Central memory CD8-positive, alpha-beta T cell (primary cell): ENCODE results near the gene USP6NL.
"Not testable (repeated sequence)": the region's sequence is repeated elsewhere in the genome, so short reads cannot be mapped to it uniquely, and the experiment has no call there.

Source experiments
- ATAC-seq: fragments of 150-1000 bp; cut with Tn5 transposase; replicated peaks from 2 replicates; pipeline ENCODE4 v1.10.0; 2022; ENCODE audit warnings: mild to moderate bottlenecking, moderate FRiP score, moderate number of reproducible peaks; ENCODE audit not compliant: poor library complexity, severe bottlenecking; ENCODE audit errors: extremely low read depth
- DNase-seq, 2 donors: peaks; one replicate each; pipeline ENCODE4 v3.0.0; 2021; ENCODE audit warnings: low spot score in 2 of 2
- H3K27ac Mint-ChIP-seq: one replicate; pipeline ENCODE4 v1.8.0; 2022; ENCODE audit warnings: low read depth, mild to moderate bottlenecking, moderate library complexity, mixed read lengths
- H3K27me3 Mint-ChIP-seq: one replicate; pipeline ENCODE4 v1.8.0; 2022; ENCODE audit warnings: mixed read lengths
- H3K36me3 Mint-ChIP-seq: one replicate; pipeline ENCODE4 v1.8.0; 2022; ENCODE audit warnings: mild to moderate bottlenecking, moderate library complexity, mixed read lengths; ENCODE audit not compliant: insufficient read depth
- H3K4me1 Mint-ChIP-seq: one replicate; pipeline ENCODE4 v1.8.0; 2022; ENCODE audit warnings: mixed read lengths
- H3K4me3 Mint-ChIP-seq: one replicate; pipeline ENCODE4 v1.8.0; 2022; ENCODE audit warnings: mild to moderate bottlenecking, moderate library complexity, mixed read lengths
- H3K9me3 Mint-ChIP-seq: one replicate; pipeline ENCODE4 v1.8.0; 2022; ENCODE audit warnings: mixed read lengths

USP6NL gene

DNA sequence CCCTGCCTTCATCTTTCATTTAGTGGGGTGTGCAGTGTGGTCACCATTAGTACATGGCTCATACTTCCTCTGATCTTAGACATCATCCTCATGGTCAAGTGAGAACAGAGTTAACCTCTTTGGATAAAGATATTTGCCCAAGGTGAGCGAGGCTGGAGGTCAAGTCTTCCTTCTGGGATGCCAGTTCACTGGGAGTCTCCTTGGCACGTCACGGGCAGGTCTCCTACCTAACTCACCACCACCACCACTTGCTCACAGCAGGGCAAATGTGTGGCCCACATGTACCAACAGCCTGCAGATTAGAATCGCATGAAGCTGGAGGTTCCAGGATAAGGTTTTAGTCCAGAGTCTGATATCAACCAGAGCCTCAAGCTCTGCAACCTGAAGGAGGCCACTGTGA, 164.6 kb downstream of the USP6NL start:
- no peak overlapping the region for H3K27ac Mint-ChIP-seq

DNA sequence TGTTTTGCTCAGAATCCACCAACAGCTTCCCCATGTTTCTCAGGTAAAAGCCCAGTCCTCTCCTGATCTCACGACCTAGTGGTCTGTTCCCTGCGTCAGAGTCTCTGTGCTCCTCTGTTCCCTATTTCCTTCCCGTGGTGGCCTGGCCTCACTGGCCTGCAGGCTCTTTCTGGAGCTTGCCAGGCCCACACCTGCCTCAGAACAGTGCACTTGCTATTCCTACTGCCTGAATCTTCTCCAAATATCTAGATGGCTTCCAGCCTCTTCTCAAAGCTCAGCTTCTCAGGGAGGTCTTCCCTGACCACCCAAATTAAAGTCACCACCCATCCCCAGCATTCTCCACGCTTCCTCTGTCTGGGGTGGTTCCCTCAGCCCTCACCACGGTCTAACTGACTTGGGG, 165.3 kb downstream of the USP6NL start:
- Mint-ChIP-seq H3K9me3 (no peaks in the 10 kb centered on the region), H3K4me3 (no peak overlapping the region), H3K27me3 (peaks cover 33% of the 10 kb centered on the region), H3K36me3 (no peaks in the 10 kb centered on the region), H3K4me1 (peaks cover 5% of the 10 kb centered on the region), H3K27ac (no peak overlapping the region)
- ATAC-seq (no peak), DNase-seq (no peak)

More for the DNA sequence above, 164.6 kb downstream of the USP6NL start:
- ATAC-seq = no peak
- DNase-seq = no peak
- Mint-ChIP-seq H3K4me3 (no peak overlapping the region), H3K36me3 (no peaks in the 10 kb centered on the region), H3K27me3 (peaks cover 39% of the 10 kb centered on the region), H3K9me3 (no peaks in the 10 kb centered on the region), H3K4me1 (peaks cover 5% of the 10 kb centered on the region)

DNA sequence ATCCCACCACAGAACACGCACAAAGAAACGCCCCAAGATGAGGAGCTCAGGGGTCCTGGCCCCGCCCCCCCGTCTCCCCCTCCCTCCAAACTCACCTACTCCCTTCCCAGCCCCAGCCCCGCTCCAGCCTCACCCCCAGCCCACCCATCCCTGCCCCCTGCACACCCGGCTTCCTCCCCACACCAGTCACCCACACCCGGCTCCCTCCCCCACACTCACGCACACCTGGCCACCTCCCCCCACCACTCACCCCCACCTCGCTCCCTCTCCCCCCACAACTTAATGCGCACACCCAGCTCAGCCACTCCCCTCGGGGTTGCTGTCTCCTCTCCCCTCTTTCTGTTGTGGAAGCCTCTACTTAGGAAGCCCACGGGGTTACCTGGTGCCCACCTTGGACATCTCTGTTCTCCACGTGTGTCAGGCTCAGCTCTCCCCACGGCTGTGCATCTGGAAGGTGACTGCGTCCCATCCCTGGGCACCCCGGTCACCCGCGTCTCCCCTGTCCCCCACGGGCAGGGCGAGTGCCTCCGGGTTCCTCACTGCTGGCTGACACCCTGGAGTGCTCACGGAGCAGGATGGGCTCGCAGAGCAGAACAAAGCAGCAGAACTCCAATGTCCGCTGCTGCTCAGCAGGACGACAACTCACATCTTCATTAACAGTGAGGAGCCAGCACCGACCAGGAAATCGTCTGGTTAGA, 166.8 kb downstream of the USP6NL start:
- Mint-ChIP-seq H3K27me3 (peaks cover 24% of the 10 kb centered on the region), H3K4me1 (peaks cover 15% of the 10 kb centered on the region), H3K9me3 (no peaks in the 10 kb centered on the region), H3K36me3 (no peaks in the 10 kb centered on the region), H3K4me3 (no peak overlapping the region), H3K27ac (no peak overlapping the region)
- ATAC-seq (no peak), DNase-seq (no peak)

DNA sequence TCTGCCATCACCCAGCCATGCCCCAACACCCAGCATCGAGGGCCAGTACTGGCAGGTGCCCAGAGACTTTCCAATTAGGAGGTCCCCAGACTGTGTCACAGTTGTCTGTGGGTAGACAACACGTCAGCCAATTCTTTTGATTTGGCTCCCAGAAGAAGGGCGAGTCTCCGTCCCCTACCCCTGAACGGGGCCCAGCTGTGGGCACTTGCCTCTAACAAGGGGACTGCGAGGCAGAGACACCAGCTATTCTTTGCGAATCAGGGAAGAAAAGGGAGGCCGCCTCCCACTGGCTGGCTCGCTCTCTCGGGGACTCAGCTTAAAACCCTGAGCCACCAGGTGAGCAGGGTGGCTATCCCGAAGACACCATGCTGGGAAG, 167.3 kb downstream of the USP6NL start:
- DNase-seq (no peak), ATAC-seq (no peak)
- Mint-ChIP-seq H3K9me3 (no peaks in the 10 kb centered on the region), H3K4me3 (no peak overlapping the region), H3K36me3 (no peaks in the 10 kb centered on the region), H3K27ac (no peak overlapping the region), H3K4me1 (peaks cover 18% of the 10 kb centered on the region), H3K27me3 (peaks cover 27% of the 10 kb centered on the region)

DNA sequence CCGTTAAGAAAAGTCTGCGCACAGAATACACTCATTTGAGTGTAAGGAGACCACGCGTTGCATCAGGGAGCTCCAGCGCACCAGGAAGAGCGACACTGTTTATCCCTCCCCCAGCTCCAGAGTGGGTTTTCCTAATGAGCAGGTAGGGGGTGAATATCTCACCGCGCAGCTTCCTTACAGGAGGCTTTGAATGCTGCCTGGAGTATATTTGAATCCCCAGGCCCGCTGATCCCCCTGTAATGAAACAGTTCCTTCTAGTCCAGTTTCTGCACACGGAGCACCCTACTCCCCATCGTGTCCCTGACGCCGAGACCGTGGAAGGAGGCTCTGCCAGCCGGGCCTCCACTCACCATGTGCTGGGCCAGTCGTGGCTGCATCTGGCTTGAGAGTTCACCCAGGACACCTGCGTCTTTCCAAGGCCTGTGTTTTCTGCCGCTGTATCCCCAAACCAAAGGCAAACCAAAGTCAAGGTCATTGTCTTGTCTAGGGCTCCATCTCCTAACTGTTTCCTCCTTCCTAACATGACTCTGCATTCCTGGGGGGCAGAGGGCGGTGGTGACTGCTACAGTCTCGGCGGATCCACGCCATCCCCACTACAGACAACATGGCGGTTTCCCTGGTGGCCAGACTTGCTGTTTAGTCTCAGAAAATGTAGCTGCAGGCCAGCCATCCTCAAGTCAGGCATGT, 167.8 kb downstream of the USP6NL start:
- Mint-ChIP-seq H3K9me3 (no peaks in the 10 kb centered on the region), H3K4me1 (peaks cover 19% of the 10 kb centered on the region), H3K27me3 (peaks cover 26% of the 10 kb centered on the region), H3K27ac (no peak overlapping the region), H3K36me3 (no peaks in the 10 kb centered on the region), H3K4me3 (no peak overlapping the region)
- ATAC-seq = no peak
- no peak for DNase-seq

DNA sequence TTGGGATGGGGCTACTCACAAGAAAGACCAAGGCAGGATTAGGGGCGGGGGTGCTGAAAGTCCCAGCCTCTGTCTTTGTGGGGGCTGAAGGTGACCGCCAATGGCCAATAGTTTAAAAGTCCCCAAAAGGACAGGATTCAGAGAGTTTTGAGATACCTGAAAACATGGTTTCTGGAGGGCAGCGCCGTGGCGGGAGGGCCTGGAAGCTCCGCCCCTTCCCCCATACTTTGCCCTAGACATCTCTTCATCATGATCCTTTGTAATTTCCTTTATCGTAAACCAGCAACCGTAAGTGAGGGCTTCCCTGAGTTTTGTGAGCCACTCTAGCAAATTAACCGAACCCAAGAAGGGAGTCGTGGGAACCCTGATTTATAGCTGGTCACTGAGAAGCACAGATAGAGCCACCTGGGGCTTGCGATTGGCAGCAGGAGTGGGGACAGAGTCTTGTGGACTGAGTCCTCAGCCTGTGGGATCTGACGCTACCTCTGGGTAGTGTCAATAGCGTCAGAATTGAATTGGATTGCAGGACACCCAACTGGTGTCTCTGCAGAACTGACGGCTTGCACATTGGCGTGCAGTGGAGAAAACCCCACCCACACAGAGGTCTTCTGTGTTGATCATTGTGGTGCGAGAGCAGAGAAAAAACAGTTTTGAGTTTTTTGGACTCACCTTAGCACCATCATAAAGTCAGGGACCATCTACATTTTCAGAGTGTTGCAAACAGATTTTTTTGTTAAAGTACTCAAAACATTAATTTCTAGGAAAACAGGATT, 169.3 kb downstream of the USP6NL start:
- ATAC-seq (no peak), DNase-seq (no peak)
- Mint-ChIP-seq H3K27me3 (peaks cover 22% of the 10 kb centered on the region), H3K36me3 (no peaks in the 10 kb centered on the region), H3K4me3 (no peak overlapping the region), H3K27ac (no peak overlapping the region), H3K9me3 (no peaks in the 10 kb centered on the region), H3K4me1 (peaks cover 16% of the 10 kb centered on the region)

DNA sequence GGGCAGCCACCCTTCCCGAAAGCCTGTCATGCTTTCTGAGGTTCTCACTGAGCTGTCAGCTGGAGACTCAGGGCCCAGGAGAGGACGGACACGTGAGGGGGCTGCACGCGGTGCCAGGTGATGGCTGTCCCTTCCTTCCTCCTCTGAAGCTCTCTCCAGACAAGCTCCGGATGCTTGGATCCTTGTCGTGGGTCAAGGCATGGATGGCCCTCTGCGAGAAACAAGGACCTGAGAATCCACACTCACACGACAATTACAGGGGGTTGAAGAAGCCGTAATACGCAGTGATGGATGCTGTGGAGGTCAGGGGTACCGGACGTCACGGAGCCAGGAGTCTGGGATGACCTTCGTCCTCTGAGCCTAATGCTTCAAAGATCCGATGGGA, 170.3 kb downstream of the USP6NL start:
- Mint-ChIP-seq H3K27me3 (peaks cover 22% of the 10 kb centered on the region), H3K4me1 (peaks cover 16% of the 10 kb centered on the region), H3K36me3 (no peaks in the 10 kb centered on the region), H3K4me3 (no peak overlapping the region), H3K27ac (no peak overlapping the region), H3K9me3 (no peaks in the 10 kb centered on the region)
- DNase-seq (no peak), ATAC-seq (no peak)

DNA sequence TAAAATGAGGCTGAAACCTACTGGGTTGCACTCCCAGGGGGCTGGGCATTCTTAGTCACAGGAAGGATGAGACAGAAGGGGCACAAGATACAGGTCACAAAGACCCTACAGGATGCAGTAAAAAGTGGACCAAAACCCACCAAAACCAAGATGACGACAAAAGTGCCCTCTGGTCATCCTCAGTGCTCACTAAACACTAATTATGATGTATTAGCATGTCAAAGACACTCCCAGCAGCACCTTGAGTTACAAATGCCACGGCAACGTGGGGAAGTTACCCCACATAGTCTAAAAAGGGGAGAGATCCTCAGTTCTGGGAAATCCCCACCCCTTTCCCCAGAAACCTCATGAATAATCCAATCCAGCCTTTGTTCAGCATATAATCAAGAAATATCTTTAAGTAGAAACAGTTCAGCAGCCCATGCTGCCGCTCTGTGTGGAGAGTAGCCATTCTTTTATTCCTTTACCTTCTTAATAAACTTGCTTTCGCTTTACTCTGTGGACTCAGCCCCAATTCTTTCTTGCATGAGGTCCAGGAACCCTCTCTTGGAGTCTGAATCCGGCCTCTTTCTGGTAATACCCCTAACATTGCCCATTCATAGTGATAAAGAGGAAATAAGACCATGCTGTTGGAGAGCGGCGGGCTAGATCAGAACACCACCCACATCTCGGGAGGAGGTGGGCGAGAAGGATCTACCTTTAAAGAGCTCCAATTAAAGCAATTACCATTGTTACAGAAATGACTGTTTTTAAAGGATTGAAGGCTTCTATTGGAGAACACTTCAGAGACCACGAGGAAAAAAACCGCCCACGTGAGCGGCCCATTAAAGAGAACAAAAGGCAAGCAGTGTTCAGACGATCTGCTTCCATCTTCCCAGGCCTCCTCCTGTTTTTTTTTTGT, 170.9 kb downstream of the USP6NL start:
- peak overlapping the region; percentile 53 for H3K4me3 Mint-ChIP-seq
- H3K27me3 Mint-ChIP-seq = peaks cover 16% of the 10 kb centered on the region
- no peak for ATAC-seq
- no peaks in the 10 kb centered on the region for H3K36me3 Mint-ChIP-seq
- no peaks in the 10 kb centered on the region for H3K9me3 Mint-ChIP-seq
- no peak overlapping the region for H3K27ac Mint-ChIP-seq
- peaks cover 16% of the 10 kb centered on the region for H3K4me1 Mint-ChIP-seq
- no peak for DNase-seq

DNA sequence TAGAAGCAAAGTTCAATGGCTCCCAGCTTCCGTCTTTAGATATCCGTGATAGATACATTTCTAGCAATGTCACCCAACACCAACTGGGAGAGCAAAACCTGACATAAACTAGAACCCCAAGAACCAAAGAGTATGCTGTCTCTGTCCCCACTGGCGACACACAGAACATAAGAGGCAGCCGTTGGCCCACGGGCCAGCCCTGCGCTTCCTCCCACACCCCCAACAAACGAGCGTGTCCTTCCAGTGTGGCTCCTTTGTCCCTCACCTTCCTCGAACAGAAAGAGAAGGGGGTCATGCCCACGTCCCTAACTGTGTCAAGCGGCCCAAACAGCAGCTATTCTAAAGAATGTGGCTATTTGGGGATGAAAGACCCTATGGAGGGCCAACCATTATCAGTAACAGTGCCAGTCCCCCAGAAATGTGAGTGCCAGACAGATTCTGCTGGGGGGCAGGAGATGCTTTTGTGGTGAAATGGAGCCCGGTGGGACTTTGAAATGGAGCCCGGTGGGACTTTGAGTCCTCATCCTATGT, 171.9 kb downstream of the USP6NL start:
- no peaks in the 10 kb centered on the region for H3K9me3 Mint-ChIP-seq
- peaks cover 16% of the 10 kb centered on the region for H3K4me1 Mint-ChIP-seq
- no peak overlapping the region for H3K4me3 Mint-ChIP-seq
- no peak for ATAC-seq
- peaks cover 14% of the 10 kb centered on the region for H3K27me3 Mint-ChIP-seq
- DNase-seq = no peak
- no peak overlapping the region for H3K27ac Mint-ChIP-seq
- no peaks in the 10 kb centered on the region for H3K36me3 Mint-ChIP-seq

DNA sequence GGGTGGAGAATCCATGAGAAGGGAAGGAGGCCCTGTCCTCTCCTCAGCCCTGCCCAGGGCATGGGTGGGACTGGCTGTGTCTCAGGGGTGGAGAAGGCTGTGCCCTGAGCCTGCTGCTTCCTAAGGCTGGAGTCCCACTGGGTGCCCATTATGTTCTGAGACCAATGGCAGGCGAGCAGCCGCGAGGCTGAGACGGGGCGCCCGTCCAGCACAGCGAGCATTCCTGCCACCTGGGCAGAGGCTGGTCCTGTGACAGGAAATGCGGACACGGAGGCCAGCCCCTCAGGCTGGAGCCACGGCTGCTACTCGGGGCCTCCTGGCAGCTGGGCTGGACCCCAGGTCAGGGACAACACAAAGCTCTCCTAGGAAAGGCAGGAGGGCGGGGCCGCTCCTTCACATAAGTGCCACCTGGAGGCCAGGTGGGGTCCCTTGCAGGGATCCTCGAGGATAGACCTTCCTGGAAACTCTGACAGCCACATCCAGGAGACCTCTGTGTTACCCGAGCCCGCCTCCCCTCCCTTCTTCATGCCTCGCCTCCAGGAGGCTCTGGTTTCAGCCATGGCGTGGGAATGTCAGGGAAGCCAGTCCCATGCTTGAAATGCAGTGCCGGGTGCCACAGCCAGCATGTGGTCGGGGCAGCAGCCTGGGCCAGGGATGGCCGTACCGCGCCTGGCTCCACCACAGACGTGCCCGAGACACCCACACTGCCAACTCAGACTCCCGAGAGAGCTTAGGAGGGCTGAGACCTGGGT, 173.9 kb downstream of the USP6NL start:
- peaks cover 16% of the 10 kb centered on the region for H3K4me1 Mint-ChIP-seq
- ATAC-seq = no peak
- no peaks in the 10 kb centered on the region for H3K36me3 Mint-ChIP-seq

DNA sequence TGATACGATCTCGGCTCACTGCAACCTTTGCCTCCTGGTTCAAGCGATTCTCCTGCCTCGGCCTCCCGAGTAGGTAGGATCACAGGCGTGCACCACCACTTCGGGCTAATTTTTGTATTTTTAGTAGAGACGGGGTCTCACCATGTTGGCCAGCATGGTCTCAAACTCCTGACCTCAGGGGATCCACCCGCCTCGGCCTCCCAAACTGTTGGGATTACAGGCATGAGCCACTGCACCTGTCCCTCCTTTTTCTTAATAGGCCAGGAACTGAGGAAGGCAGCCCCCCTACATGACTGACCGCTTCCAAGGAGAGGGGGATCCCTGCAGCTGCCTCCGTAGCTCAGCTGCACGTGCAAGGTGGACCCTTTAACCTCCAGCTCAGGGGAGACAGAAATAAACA, 175.0 kb downstream of the USP6NL start:
- H3K27me3 Mint-ChIP-seq = peaks cover 14% of the 10 kb centered on the region
- H3K4me3 Mint-ChIP-seq, DNase-seq, H3K27ac Mint-ChIP-seq, H3K36me3 Mint-ChIP-seq, ATAC-seq, H3K9me3 Mint-ChIP-seq: not testable (repeated sequence)
- peaks cover 16% of the 10 kb centered on the region for H3K4me1 Mint-ChIP-seq

More for the DNA sequence above, 173.9 kb downstream of the USP6NL start:
- Mint-ChIP-seq H3K4me3 (no peak overlapping the region), H3K27me3 (peaks cover 14% of the 10 kb centered on the region), H3K9me3 (no peaks in the 10 kb centered on the region), H3K27ac (no peak overlapping the region)
- no peak for DNase-seq
